Inflammatory macrophage treated with lipopolysaccharide for 1 hour (primary cell): Measurements from ENCODE around the gene JAZF1.

Source experiments
- DNase-seq, 2 donors: peaks; one replicate each; pipeline ENCODE4 v3.0.0-alpha.2; 2020 to 2022

The JAZF1 gene

GRCh38 chr7:28180364-28181147 is at the start of gene JAZF1:
JAZF1 (minus strand) TSS chr7:28180795.
- DNase-seq: peak; percentile 30 to 47

- no peak for DNase-seq
Measured at GRCh38 chr7:28230261-28230660, 49.7 kb upstream of the JAZF1 start.

GRCh38 chr7:28228396-28228795 is 47.8 kb upstream of the JAZF1 start:
- no peak for DNase-seq

- no peak for DNase-seq
Measured at GRCh38 chr7:28226003-28226402, 45.4 kb upstream of the JAZF1 start.

GRCh38 chr7:28225576-28225975 is 45.0 kb upstream of the JAZF1 start:
- DNase-seq: no peak

GRCh38 chr7:28224675-28225074 is 44.1 kb upstream of the JAZF1 start:
- no peak for DNase-seq

- no peak for DNase-seq
Measured at GRCh38 chr7:28224172-28224571, 43.6 kb upstream of the JAZF1 start.

- no peak for DNase-seq
Measured at GRCh38 chr7:28222636-28223035, 42.0 kb upstream of the JAZF1 start.

GRCh38 chr7:28219793-28220192 is 39.2 kb upstream of the JAZF1 start:
- DNase-seq: no peak

GRCh38 chr7:28217143-28217542 is 36.5 kb upstream of the JAZF1 start:
- no peak for DNase-seq

GRCh38 chr7:28211006-28211405 is 30.4 kb upstream of the JAZF1 start:
- peak; percentile 40 to 63 for DNase-seq

- DNase-seq: no peak
Measured at GRCh38 chr7:28208506-28208905, 27.9 kb upstream of the JAZF1 start.

- no peak for DNase-seq
Measured at GRCh38 chr7:28207486-28208158, 27.0 kb upstream of the JAZF1 start.

- no peak for DNase-seq
Measured at GRCh38 chr7:28205506-28205905, 24.9 kb upstream of the JAZF1 start.

GRCh38 chr7:28203508-28204240 is 23.1 kb upstream of the JAZF1 start:
- DNase-seq: no peak

GRCh38 chr7:28202222-28202621 is 21.6 kb upstream of the JAZF1 start:
- DNase-seq: no peak

- no peak for DNase-seq
Measured at GRCh38 chr7:28201131-28201530, 20.5 kb upstream of the JAZF1 start.

- DNase-seq: no peak
Measured at GRCh38 chr7:28200598-28200997, 20.0 kb upstream of the JAZF1 start.

GRCh38 chr7:28199021-28199510 is 18.5 kb upstream of the JAZF1 start:
- DNase-seq: no peak

GRCh38 chr7:28195910-28196620 is 15.5 kb upstream of the JAZF1 start:
- no peak for DNase-seq

GRCh38 chr7:28192786-28193585 is 12.4 kb upstream of the JAZF1 start:
- DNase-seq: peak; percentile 63 to 69

- peak; percentile 37 to 49 for DNase-seq
Measured at GRCh38 chr7:28191751-28192150, 11.2 kb upstream of the JAZF1 start.
